ENCODE results near the gene ST8SIA1.

ST8SIA1 gene

DNA sequence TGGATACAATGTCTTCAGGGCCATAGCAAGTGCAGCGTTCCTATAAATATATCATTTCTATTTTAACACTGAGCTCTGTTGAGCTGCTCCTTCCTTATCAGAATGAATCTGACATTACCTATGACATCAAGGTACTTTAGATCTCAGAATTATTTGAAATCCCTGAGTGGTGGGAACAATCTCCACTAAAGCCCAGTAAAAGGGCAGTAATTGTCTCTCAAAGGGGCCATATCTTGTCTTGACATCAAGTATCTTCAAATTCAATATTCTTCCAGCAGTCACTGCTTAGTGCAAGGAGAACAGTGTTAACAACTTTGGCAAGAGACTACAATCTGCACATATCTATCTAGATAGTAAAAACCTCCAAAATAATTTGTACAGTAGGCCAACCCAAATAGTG, 21.7 kb upstream of the ST8SIA1 start:
- Histone ChIP-seq H3K79me2 (ENCODE audit: insufficient read depth, low read length) (no peaks in the 10 kb centered on the region), H3K27ac (ENCODE audit: low read depth, low read length) (no peak overlapping the region), H3K4me2 (ENCODE audit: low read depth, low read length, poor library complexity, severe bottlenecking) (no peak overlapping the region), H3K27me3 (ENCODE audit: low read length) (no peaks in the 10 kb centered on the region), H3K9me3 (ENCODE audit: insufficient read depth, low read length) (no peaks in the 10 kb centered on the region), H3K36me3 (ENCODE audit: low read length) (no peaks in the 10 kb centered on the region), H3K4me3 (ENCODE audit: insufficient read depth, low read length, poor library complexity, severe bottlenecking) (no peak overlapping the region), H2AFZ (ENCODE audit: low read depth, low read length, severe bottlenecking) (no peak overlapping the region), H3F3A (ENCODE audit: insufficient read depth) (no peaks in the 10 kb centered on the region), H3K9ac (ENCODE audit: low read length) (no peak overlapping the region), H4K20me1 (ENCODE audit: low read depth, low read length) (no peaks in the 10 kb centered on the region), H3K9me2 (replicated peaks; ENCODE audit: insufficient read depth, low read length) (no peaks in the 10 kb centered on the region)
- TF ChIP-seq, protein P1, sequence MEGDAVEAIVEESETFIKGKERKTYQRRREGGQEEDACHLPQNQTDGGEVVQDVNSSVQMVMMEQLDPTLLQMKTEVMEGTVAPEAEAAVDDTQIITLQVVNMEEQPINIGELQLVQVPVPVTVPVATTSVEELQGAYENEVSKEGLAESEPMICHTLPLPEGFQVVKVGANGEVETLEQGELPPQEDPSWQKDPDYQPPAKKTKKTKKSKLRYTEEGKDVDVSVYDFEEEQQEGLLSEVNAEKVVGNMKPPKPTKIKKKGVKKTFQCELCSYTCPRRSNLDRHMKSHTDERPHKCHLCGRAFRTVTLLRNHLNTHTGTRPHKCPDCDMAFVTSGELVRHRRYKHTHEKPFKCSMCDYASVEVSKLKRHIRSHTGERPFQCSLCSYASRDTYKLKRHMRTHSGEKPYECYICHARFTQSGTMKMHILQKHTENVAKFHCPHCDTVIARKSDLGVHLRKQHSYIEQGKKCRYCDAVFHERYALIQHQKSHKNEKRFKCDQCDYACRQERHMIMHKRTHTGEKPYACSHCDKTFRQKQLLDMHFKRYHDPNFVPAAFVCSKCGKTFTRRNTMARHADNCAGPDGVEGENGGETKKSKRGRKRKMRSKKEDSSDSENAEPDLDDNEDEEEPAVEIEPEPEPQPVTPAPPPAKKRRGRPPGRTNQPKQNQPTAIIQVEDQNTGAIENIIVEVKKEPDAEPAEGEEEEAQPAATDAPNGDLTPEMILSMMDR (IDR thresholded peaks at IDR 0.05; ENCODE audit: insufficient read depth, low read length, poor library complexity, severe bottlenecking): no peak
- TF ChIP-seq EZH2phosphoT487 (conservative IDR thresholded peaks at IDR 0.05; ENCODE audit: low read length): no peak

DNA sequence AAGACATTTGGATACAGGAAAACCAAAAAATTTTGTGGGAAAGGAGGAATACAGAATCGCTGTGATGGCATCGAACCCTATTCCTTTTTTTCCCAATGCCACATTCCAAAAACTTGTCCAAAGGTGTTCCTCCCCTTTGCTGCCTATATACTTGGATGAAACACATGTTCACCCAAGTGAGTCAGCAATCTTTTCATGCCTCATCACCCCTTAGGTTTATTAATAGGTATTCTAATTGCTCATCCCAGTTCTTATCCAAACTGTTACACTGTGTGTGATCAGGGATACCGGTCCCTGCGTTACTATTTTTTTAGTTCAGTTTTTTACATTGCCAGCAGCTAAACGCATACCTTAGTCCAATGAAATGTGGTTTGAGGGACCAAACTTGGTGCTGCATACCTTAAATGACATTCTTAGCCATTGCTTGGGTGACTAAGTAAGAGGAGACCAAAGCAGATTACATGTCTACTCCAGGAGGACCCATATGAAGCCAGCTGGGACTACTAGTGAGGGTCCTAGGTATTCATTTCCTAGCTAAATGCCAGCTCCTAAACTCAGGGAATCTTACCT, 20.6 kb upstream of the ST8SIA1 start:
- no peaks in the 10 kb centered on the region for H3K9me3 ChIP-seq (ENCODE audit: insufficient read depth, low read length)
- H3K4me2 ChIP-seq (ENCODE audit: low read depth, low read length, poor library complexity, severe bottlenecking): no peak overlapping the region
- TF ChIP-seq EZH2phosphoT487 (conservative IDR thresholded peaks at IDR 0.05; ENCODE audit: low read length): no peak
- TF ChIP-seq, protein P1 (IDR thresholded peaks at IDR 0.05; ENCODE audit: insufficient read depth, low read length, poor library complexity, severe bottlenecking): no peak
- no peaks in the 10 kb centered on the region for H3F3A ChIP-seq (ENCODE audit: insufficient read depth)
- H4K20me1 ChIP-seq (ENCODE audit: low read depth, low read length): no peaks in the 10 kb centered on the region
- no peaks in the 10 kb centered on the region for H3K36me3 ChIP-seq (ENCODE audit: low read length)
- H3K9me2 ChIP-seq (replicated peaks; ENCODE audit: insufficient read depth, low read length): no peaks in the 10 kb centered on the region
- H2AFZ ChIP-seq (ENCODE audit: low read depth, low read length, severe bottlenecking): no peak overlapping the region
- no peaks in the 10 kb centered on the region for H3K27me3 ChIP-seq (ENCODE audit: low read length)
- H3K27ac ChIP-seq (ENCODE audit: low read depth, low read length): no peak overlapping the region
- no peak overlapping the region for H3K4me3 ChIP-seq (ENCODE audit: insufficient read depth, low read length, poor library complexity, severe bottlenecking)
- no peaks in the 10 kb centered on the region for H3K79me2 ChIP-seq (ENCODE audit: insufficient read depth, low read length)
- no peak overlapping the region for H3K9ac ChIP-seq (ENCODE audit: low read length)

DNA sequence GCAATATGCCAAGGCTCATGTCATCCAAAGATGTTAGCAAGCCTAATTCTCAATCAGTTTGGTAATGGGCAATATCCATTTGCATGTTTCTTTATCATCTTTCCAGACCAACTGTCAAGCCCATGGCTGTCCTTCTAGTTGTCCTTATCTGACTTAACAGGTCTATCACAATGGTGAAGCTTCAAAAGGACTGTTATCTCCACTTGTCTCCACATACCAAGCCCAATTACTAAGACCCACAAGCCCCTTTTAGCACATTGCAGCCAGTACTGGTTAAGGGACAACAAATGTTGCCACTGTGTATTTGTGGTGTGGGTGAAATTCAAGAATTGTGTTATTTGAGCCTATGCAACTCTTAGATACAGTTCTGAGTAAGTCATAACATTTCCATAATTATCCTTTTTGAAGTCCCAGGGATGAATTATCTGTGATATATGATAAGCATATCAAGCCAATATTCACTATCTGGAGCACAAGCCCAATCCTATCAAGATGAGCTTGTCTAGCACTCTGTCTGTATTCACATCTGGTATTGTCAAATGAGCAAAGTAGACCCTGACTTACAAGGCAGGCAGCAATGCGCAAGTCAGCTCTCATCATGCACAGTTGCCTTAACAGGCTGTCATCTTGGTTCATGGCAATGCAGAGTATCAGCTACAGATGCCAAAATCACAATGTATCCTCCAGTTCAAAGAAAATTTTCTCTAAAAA, 19.3 kb upstream of the ST8SIA1 start:
- H2AFZ ChIP-seq (ENCODE audit: low read depth, low read length, severe bottlenecking): no peak overlapping the region
- no peak overlapping the region for H3K4me2 ChIP-seq (ENCODE audit: low read depth, low read length, poor library complexity, severe bottlenecking)
- H3K36me3 ChIP-seq (ENCODE audit: low read length): no peaks in the 10 kb centered on the region
- no peak overlapping the region for H3K9ac ChIP-seq (ENCODE audit: low read length)
- H3K4me3 ChIP-seq (ENCODE audit: insufficient read depth, low read length, poor library complexity, severe bottlenecking): no peak overlapping the region
- no peaks in the 10 kb centered on the region for H3K27me3 ChIP-seq (ENCODE audit: low read length)
- H3F3A ChIP-seq (ENCODE audit: insufficient read depth): no peaks in the 10 kb centered on the region
- no peaks in the 10 kb centered on the region for H3K9me3 ChIP-seq (ENCODE audit: insufficient read depth, low read length)
- no peak for TF ChIP-seq EZH2phosphoT487 (conservative IDR thresholded peaks at IDR 0.05; ENCODE audit: low read length)
- TF ChIP-seq, protein P1 (IDR thresholded peaks at IDR 0.05; ENCODE audit: insufficient read depth, low read length, poor library complexity, severe bottlenecking): no peak
- no peaks in the 10 kb centered on the region for H3K79me2 ChIP-seq (ENCODE audit: insufficient read depth, low read length)
- H3K27ac ChIP-seq (ENCODE audit: low read depth, low read length): no peak overlapping the region
- H3K9me2 ChIP-seq (replicated peaks; ENCODE audit: insufficient read depth, low read length): no peaks in the 10 kb centered on the region
- H4K20me1 ChIP-seq (ENCODE audit: low read depth, low read length): no peaks in the 10 kb centered on the region

Measured in SU-DHL-6 (cell line).